ENCODE results near the gene RGS9. TPM values are rescaled to one million over a fixed set of nuclear protein-coding genes. Genes with fewer than 3 reads are reported as not detected.

RGS9 gene
- total and polyA plus RNA-seq, 2 donors (not counting 1 experiment from before 2014, with no cell fraction given): 0.36 to 3.4 TPM

DNA sequence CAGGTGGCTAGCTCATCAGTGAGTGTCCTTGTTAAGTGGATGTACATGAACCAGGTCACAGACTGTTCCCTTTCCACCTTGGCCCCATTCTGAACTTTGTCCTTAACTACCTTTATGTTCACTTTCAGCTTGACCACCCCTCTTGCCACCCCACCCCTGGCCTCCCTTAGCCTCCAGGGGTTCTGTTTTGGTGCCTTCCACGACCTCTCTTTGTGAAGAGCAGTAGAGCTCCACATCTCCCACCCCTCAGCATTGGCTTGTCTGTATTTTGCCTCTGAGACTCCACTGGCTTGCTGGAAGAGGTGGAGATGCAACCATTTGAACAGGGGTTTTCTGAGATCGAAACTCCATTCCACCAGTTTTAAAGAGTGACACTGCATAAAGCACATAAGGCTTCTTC lies 123.5 kb downstream of the RGS9 start:
- Histone ChIP-seq H3K4me1 (ENCODE audit: control insufficient read depth in 2 of 2, insufficient read depth in 2 of 2, low read length in 2 of 2) (no peaks in the 10 kb centered on the region), H3K9ac (ENCODE audit: low read length) (no peak overlapping the region), H2AFZ (ENCODE audit: insufficient read depth, low read depth, low read length, poor library complexity, severe bottlenecking) (no peak overlapping the region), H3K9me3 (ENCODE audit: control extremely low read depth in 1 of 3, control insufficient read depth in 2 of 3, insufficient read depth in 1 of 3, low read length in 2 of 3) (peaks cover 0 to 7% (median 0%) of the 10 kb centered on the region in 3 donors), H3K4me3 (ENCODE audit: control extremely low read depth in 1 of 5, extremely low read depth in 1 of 5, insufficient read depth in 1 of 5, low read depth in 2 of 5, low read length in 4 of 5) (no peak overlapping the region), H3K36me3 (replicated peaks in 1 of 2; ENCODE audit: control extremely low read depth in 1 of 2, control insufficient read depth in 1 of 2, extremely low read depth in 1 of 2, insufficient read depth in 2 of 2, low read length in 1 of 2) (no peaks in the 10 kb centered on the region), H3K4me2 (replicated peaks; ENCODE audit: low read depth, low read length, poor library complexity, severe bottlenecking) (no peak overlapping the region), H3K27ac (ENCODE audit: low read length in 2 of 2) (no peak overlapping the region), H3K27me3 (replicated peaks in 1 of 4; ENCODE audit: control extremely low read depth in 1 of 4, control insufficient read depth in 3 of 4, insufficient read depth in 4 of 4, low read length in 3 of 4) (peaks cover 0 to 4% (median 2%) of the 10 kb centered on the region in 4 experiments), H3K79me2 (ENCODE audit: control insufficient read depth, insufficient read depth, low read length) (no peaks in the 10 kb centered on the region), H4K20me1 (ENCODE audit: control insufficient read depth, insufficient read depth, low read length, poor library complexity, severe bottlenecking) (no peaks in the 10 kb centered on the region)
- WGBS (ENCODE audit: insufficient coverage): no CpG with 5 or more reads among the region's 2 CpGs
- DNase-seq (no peak), ATAC-seq (ENCODE audit: low read depth) (no peak)
- H3K4me3 Mint-ChIP-seq: no peak overlapping the region
- POLR2A ChIA-PET: no interaction called here
- TF ChIP-seq, protein P1, sequence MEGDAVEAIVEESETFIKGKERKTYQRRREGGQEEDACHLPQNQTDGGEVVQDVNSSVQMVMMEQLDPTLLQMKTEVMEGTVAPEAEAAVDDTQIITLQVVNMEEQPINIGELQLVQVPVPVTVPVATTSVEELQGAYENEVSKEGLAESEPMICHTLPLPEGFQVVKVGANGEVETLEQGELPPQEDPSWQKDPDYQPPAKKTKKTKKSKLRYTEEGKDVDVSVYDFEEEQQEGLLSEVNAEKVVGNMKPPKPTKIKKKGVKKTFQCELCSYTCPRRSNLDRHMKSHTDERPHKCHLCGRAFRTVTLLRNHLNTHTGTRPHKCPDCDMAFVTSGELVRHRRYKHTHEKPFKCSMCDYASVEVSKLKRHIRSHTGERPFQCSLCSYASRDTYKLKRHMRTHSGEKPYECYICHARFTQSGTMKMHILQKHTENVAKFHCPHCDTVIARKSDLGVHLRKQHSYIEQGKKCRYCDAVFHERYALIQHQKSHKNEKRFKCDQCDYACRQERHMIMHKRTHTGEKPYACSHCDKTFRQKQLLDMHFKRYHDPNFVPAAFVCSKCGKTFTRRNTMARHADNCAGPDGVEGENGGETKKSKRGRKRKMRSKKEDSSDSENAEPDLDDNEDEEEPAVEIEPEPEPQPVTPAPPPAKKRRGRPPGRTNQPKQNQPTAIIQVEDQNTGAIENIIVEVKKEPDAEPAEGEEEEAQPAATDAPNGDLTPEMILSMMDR (IDR thresholded peaks at IDR 0.05): no peak
- TF ChIP-seq EZH2 (IDR thresholded peaks at IDR 0.05; ENCODE audit: borderline replicate concordance, insufficient read depth, low read depth, low read length, poor library complexity, severe bottlenecking): no peak
- peaks cover 38% of the 10 kb centered on the region for H3K27me3 Mint-ChIP-seq
- H3K4me1 Mint-ChIP-seq: no peaks in the 10 kb centered on the region
- CTCF ChIA-PET: no interaction called here
- H3K9me3 Mint-ChIP-seq (ENCODE audit: insufficient read depth): peaks cover 5% of the 10 kb centered on the region
- intact Hi-C loops (cut with micrococcal nuclease): no loop called here
- no peak overlapping the region for H3K27ac Mint-ChIP-seq

DNA sequence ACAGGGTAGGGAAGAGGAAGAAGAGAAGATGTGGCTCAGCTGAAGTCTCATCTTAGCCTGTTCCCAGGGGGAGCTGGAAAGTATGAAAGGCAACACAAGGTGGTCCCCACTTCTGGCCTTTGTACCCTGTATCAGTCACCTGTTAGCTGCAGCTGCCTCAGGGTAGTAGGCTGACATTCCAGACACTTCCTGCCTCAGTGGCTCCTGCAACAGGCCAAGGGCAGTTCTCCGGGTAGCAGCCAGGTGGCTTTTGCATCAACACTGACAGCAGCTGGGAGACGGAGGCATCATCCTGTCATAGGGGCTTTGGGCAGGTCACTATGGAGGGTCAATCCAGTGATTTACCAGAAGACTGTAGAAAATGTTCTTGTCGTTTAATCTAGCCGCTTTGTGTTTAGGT lies 124.0 kb downstream of the RGS9 start:
- Mint-ChIP-seq H3K27ac (no peak overlapping the region), H3K27me3 (peaks cover 42% of the 10 kb centered on the region), H3K4me1 (no peaks in the 10 kb centered on the region), H3K4me3 (no peak overlapping the region), H3K9me3 (ENCODE audit: insufficient read depth) (peaks cover 4% of the 10 kb centered on the region)
- no peak overlapping the region for H2AFZ ChIP-seq (ENCODE audit: insufficient read depth, low read depth, low read length, poor library complexity, severe bottlenecking)
- ATAC-seq (ENCODE audit: low read depth) (no peak), DNase-seq (no peak)
- WGBS (ENCODE audit: insufficient coverage): 88% methylated on average over 1 of the region's 4 CpGs
- no peaks in the 10 kb centered on the region for H3K4me1 ChIP-seq (ENCODE audit: control insufficient read depth in 2 of 2, insufficient read depth in 2 of 2, low read length in 2 of 2)
- no peak overlapping the region for H3K27ac ChIP-seq (ENCODE audit: low read length in 2 of 2)
- CTCF ChIA-PET: no interaction called here
- POLR2A ChIA-PET: no interaction called here
- no peak overlapping the region for H3K4me3 ChIP-seq (ENCODE audit: control extremely low read depth in 1 of 5, extremely low read depth in 1 of 5, insufficient read depth in 1 of 5, low read depth in 2 of 5, low read length in 4 of 5)
- peaks cover 0 to 7% (median 0%) of the 10 kb centered on the region in 3 donors for H3K9me3 ChIP-seq (ENCODE audit: control extremely low read depth in 1 of 3, control insufficient read depth in 2 of 3, insufficient read depth in 1 of 3, low read length in 2 of 3)
- H3K9ac ChIP-seq (ENCODE audit: low read length): no peak overlapping the region
- TF ChIP-seq, protein P1 (IDR thresholded peaks at IDR 0.05): no peak
- TF ChIP-seq EZH2 (IDR thresholded peaks at IDR 0.05; ENCODE audit: borderline replicate concordance, insufficient read depth, low read depth, low read length, poor library complexity, severe bottlenecking): no peak
- H3K27me3 ChIP-seq (replicated peaks in 1 of 4; ENCODE audit: control extremely low read depth in 1 of 4, control insufficient read depth in 3 of 4, insufficient read depth in 4 of 4, low read length in 3 of 4): peaks cover 0 to 6% (median 3%) of the 10 kb centered on the region in 4 experiments
- no peaks in the 10 kb centered on the region for H3K36me3 ChIP-seq (replicated peaks in 1 of 2; ENCODE audit: control extremely low read depth in 1 of 2, control insufficient read depth in 1 of 2, extremely low read depth in 1 of 2, insufficient read depth in 2 of 2, low read length in 1 of 2)
- H3K79me2 ChIP-seq (ENCODE audit: control insufficient read depth, insufficient read depth, low read length): no peaks in the 10 kb centered on the region
- H4K20me1 ChIP-seq (ENCODE audit: control insufficient read depth, insufficient read depth, low read length, poor library complexity, severe bottlenecking): no peaks in the 10 kb centered on the region
- intact Hi-C loops (cut with micrococcal nuclease): no loop called here
- H3K4me2 ChIP-seq (replicated peaks; ENCODE audit: low read depth, low read length, poor library complexity, severe bottlenecking): no peak overlapping the region
